ENCODE measurements around the gene DUSP18.
A peak's percentile ranks its signal among the peaks of the same experiment; 100 is the strongest.
"Not testable (repeated sequence)": the region's sequence is repeated elsewhere in the genome, so short reads cannot be mapped to it uniquely, and the experiment has no call there.

Gene DUSP18

DNA sequence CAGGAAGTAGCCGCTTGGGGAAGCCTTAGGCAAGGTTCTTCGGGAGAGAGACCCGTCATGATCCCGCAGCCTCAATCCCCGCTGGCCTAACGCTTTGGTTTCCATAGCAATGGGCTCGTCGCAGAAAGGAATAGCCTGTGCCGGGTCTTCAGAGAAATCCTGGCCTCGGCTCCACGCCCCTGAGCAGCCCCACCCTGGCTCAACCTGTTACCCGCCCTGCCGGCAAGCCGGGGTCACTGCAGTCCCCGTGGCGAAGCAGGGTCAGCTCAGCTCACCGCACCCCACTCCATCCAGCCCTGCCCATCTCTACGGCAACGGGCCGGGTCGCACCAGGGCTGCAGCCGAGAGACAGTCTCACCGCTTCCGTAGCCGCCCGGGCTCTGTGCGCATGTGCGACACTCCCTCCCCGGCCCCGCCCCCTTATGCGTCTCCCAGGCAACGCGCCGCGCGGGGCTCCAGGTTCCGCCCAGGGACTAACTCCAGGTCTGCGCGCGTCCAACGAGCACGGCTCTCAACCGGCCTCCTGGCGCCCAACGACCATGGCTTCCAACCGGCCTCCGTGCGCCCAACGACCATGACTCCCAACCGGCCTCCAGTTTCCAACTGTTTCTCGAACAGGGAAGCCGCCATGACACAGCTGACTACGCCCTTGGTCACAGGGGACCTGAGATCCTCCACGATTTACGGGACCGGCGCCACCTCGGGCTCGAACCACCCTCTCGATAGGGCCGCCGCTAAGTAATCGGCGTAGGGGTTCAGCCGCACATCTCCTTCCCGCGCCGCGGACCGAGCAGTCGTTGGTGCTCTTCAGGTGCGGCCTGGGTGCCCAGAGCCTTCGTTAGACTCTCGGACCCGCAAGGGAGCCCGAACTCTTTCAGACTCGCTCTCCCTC is at the start of gene DUSP18:
TSS of gene DUSP18 (minus strand) at position 382 of the 892 bp plus-strand sequence. CDS start 3,872 bp downstream, outside the sequence.
- DNase-seq, result peak; percentile 95

DNA sequence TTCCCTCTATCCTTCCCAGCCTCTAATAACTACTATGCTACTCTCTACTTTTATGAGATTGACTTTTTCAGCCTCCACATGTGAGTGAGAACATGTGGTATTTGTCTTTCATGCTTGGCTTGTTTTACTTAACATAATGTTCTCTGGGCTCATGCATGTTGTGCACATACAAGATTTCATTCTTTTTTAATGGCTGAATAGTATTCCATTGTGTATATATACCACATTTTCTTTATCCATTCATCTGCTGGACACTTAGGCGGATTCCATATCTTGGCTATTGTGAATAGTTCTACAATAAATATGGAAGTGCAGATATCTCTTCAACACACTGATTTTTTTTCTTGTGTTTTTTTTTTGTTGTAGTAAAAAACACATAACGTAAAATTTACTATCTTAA is 46.4 kb upstream of the DUSP18 start:
- DNase-seq, result no peak

DNA sequence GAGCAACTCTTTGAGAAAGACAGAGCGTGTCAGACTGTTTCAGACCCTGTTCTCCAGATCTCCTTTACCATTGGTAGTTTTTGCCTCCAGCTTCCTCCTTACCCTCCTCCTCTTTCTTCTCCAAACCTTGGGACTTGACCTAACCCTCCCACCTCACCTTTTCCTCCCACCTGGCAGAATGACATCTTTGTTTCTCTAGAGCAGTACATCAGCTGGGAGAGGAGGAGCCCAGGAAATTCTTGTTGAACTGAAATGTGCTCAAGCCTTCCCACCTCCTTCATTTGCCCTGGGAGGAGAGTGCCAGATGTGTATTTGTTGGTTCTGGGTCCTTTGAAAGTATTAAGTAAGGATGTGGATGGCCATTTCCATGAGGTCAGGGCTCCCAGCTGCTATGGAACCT is 44.4 kb upstream of the DUSP18 start:
- DNase-seq, result no peak

DNA sequence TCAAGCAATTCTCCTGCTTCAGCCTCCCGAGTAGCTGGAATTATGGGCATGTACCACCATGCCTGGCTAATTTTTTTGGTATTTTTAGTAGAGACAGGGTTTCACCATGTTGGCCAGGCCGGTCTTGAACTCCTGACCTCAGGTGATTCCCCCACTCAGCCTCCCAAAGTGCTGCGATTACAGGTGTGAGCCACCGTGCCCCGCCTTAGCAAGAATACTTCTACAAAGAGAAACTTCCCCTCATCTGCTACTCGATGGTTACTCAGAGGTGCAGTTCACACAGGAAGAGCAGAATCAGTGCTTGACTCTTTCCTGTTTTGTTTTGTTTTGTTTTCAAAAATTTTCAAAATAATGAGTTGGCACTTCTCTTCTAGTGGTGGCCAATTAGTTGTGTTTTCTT is 42.3 kb upstream of the DUSP18 start:
- peak; percentile 56 for DNase-seq

DNA sequence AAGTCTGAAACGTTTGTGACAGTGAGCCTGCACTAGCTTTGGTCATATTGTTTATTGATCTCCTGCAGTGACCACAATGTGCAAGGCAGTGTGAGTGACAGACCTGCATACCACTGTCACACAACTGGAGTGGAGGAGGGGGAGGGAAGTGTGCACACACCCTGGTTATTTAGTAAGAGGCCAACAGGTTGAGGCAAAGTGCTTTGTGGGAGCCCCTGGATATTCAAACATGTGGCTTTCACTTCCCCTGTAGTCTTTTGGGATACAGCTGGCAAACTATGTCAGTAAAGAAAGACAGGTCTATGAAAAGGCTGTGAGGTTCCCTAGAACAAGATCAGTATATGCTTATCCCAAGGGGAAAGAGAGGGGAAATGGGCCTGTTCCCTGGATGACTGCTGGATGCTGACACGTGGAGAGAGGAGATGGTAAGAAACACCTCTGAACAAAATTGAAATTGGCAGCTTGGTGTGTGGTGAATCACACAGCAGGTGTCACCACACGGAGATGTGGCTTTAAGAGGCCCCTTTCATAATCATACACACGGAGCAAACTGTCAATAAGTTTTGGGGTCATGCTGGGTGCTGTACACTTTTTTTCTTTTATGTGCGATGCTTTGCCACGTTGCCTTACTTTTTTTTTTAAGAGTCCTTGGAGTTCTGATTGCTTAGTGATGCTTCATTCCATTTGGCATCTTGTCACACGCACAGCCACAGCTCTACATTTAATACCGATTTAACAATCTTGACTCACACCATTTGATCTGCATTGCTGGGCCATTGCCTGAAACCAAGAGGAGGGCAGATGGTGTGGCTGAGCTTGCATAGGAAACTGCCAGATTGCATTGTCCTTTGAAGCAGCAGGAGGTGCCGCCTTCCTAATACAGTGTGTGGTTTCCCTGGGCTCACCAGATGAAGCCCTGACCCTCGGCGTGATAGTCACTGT is 38.3 kb upstream of the DUSP18 start:
- DNase-seq, result peak; percentile 9

DNA sequence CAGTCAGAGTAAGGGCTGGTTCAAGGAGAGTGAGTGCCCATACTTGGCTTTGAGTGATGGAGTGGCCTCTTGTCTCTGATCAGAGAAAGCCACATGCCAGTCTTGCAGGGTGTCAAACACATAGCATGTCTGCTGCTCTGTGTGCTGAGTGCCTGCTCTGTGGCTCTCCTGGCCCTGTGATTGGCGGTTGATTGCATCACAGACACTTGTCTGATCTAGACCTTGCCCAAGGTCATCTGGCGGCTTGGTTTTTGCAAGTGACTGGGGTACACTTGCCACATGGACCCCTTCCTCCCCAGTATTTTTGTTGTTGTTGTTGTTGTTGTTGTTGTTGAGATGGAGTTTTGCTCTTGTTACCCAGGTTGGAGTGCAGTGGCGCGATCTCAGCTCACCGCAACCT is 37.3 kb upstream of the DUSP18 start:
- no peak for DNase-seq

DNA sequence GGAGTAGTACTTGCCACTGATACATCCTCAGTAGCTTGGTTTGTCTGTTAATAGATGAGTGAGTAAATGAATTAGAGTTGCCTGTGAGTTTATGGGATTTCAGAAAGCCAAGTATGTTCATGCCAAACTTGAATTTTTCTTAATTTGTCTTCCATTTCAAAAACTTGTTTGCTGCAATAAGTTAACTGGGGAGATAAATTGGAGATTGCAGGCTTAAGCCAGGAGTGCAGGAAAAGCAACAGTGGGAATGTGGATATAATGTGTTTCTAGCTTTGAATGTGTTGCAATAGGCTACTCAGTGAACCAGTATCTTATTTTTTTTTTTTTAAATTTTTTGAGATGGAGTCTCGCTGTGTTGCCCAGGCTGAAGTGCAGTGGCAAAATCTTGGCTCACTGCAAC is 35.2 kb upstream of the DUSP18 start:
- DNase-seq, result no peak

DNA sequence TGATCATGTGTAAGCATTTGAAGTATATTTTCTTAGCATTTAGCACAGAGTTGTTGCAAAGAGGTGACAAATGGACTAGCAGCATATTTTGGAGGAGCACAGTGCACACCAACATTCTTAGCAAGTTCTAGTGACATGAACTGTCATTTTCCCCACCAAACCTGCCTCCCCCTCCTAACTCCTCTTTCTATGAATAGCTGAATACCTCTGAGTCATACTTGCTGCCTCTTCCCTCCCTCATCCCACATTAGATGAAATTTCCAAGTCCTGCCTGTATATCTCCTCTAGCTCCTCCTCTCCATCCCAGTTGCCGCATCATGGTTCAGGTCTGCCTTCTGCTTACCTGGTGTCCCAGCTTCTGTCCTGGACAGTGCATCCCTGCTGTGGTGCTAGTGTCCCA is 34.2 kb upstream of the DUSP18 start:
- DNase-seq, result no peak

DNA sequence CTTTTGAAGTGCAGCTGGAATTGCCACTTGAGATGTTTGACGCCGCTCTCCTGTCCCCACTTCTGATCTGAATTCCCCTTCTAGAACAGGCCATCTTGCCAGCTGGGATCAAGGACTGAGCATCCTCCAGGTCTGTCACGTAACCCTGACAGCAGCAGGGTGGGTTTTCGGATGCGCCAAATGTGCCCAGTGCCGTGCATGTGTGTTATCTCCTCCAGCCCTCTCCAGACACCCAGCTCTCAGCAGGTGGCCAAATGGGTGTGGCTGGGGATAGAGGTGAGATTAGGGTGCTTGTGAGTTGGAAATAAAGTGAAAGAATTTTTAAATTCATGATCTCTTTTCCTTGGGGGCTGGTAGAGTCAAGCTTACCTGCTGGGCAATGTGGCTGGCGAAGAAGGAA is 30.3 kb upstream of the DUSP18 start:
- no peak for DNase-seq

DNA sequence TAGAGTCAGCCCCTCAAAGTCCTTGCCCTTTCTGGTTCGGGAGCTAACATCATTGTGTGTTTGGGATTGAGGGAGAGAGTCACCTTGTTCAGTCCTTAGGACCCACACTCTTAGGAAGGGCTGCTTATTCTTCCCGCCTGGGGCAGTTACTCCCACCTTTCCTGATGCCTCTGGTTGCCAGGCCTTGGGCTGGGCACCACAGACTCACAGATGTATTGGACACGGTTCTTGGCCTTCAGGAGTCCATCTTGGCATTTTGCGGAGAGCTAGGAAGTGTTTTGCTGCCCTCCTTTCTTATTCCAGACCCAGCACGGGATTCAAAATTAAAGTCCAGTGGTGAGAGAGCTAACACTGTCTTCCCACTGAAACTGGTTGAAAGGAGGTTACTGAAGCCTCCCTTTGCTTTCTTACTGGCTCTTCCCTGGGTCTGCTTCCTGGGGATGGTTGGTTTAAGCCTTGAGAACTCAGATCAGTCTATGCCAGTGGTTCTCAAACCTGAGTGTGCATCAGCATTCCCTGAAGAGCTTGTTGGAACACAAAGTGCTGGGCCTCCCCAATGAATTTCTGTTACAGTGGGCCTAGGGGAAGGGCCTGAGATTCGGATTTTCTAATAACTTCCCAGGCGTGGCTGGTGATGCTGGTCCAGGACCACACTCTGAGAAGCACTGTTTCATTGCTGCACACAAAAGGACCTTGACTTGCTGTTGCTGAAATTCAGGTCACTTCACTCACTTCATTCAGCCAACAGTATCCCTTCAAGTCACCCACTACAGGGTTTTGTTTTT is 28.4 kb upstream of the DUSP18 start:
- no peak for DNase-seq

DNA sequence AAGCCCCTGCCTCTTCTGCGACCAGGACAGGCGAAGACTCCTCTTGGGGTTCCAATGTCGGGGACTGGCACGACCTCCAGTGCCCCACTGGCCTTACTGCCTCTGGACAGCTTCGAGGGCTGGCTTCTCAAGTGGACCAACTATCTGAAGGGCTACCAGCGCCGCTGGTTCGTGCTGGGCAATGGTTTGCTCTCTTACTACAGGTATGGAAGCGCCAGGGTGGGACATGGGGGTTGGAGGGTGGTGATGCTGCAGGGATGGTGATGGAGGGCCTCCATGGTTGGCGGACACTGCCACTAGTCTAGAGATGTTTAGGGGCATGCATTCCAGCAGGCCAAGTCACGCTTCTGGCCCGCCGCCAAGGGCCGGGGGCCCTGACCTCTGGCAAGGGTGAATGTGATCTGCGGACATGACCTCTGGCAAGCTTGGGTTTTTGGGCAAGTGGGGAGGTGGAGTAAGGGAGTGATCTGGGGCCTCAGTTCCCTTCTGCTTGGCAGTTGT is 27.7 kb upstream of the DUSP18 start:
- no peak for DNase-seq

DNA sequence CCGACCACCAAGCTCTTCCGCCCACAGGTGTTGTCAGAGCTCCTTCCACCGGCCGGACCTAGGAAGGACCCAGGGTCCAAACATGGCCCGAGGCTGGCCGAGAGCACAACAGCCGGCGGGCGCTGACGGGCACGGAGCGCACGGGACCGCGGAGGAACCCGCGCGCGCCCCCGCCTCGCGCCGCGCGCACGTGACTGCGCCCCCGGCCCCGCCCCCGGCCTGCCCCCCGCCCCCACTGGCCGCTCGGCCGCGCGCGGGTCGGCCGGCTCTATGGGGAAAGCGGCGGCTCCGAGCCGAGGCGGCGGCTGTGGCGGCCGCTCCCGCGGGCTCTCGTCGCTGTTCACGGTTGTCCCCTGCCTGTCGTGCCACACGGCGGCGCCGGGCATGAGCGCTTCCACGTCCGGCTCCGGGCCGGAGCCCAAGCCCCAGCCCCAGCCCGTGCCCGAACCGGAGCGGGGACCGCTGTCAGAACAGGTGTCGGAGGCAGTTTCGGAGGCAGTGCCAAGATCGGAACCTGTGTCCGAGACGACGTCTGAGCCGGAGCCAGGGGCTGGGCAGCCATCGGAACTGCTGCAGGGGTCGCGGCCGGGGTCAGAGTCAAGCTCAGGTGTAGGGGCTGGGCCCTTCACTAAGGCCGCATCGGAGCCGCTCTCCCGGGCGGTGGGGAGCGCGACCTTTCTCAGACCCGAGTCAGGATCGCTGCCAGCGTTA is 27.1 kb upstream of the DUSP18 start, which contains the start of gene OSBP2:
TSS of gene OSBP2 (plus strand) at position 235 of the 711 bp plus-strand sequence. CDS start at position 271, 36 bp downstream.
- DNase-seq, result peak; percentile 26

DNA sequence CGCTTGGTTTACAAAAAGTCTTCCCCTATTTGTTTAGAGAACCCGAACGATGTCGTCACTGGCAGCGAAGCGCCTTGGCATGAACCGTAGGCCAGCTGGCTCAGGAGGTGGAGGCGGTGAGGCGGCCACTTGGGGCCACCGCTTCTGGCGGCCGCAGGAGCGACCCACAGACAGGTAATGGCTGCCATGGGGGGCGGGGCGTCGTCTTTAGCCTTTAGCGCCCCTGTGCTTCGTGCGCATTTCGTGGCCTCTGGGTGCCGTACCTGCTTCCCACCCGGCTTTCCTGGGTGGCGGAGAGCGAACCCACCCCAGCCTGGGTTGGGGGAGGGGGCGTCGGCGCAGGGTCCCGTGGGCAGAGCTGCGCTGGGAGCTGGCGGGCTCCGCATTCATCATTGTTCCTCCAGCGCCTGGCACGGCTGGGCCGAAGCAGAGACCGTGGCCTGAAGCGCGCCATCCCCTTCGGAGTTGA is 26.5 kb upstream of the DUSP18 start:
- DNase-seq, result peak; percentile 59

DNA sequence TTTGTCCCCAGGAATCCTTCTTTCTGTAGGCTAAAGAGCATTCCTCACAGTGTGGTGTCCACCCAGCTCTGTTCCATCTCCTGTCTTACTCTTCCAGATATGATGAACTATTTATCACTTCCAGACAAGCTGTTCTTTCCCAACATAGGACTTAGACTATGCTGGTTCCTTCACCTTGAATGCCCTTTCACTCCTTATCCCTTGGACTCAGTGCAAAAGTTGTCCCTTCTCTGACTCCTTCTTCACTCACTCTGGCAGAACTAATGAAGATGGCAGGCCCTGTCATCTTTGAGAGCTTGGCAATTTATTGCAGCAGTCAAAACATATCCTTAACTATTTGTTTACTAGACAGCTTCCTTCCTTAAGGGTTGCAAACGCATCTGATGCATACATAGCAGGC is 23.5 kb upstream of the DUSP18 start:
- DNase-seq, result no peak

DNA sequence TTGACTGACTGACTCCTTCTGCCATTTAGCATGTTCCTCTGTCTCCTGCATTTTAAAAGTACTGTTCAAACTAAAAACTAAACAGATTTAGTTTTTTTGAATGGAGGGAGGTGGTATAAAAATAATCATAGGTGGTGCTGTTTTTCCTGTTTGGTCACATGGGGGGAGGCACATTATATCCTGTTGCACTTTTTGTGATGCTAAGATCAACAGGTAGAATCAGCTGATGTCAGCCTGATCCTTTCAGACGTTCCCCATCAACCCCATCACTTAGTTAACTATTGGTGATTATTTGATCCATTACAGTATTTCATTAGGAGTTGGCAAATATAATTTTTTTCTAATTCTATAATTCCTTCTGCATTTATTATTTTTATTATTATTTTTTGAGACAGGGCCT is 21.9 kb upstream of the DUSP18 start:
- no peak for DNase-seq

DNA sequence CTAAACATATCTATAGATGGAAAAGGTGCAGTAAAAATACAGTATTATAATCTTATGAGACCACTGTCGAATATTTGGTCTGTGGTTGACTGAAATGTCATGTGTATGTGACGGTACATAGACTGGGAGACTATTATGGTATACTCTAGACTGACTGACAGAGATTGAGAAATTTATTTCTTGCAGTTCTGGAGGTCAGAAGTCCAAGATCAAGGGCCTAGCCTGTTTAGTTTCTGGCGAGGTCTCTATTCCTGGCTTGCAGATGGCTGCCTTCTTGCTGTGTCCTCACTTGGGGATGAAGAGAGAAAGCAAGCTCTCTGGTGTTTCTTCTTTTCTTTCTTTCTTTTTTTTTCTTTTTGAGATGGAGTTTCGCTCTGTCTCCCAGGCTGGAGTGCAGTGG is 19.7 kb upstream of the DUSP18 start:
- no peak for DNase-seq

DNA sequence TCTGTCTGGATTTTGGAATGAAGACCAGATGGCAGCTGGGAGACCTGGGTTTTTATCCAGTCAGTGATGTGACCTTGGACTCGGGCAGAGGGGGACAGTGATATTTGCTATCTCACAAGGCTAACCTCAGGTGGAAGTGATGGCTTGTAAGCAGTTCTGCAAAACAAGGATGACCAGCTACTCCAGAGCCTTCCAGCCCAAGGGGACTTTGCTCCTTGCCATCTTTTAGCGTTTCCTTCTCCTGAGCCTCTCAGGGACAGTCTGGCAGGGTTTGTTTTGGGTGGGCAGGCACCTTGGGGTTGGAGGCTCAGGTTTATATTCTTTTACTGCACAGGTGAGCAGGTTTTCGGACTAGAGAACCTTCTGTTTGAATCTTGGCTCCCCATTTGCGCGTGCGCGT is 17.5 kb upstream of the DUSP18 start:
- DNase-seq, result no peak

DNA sequence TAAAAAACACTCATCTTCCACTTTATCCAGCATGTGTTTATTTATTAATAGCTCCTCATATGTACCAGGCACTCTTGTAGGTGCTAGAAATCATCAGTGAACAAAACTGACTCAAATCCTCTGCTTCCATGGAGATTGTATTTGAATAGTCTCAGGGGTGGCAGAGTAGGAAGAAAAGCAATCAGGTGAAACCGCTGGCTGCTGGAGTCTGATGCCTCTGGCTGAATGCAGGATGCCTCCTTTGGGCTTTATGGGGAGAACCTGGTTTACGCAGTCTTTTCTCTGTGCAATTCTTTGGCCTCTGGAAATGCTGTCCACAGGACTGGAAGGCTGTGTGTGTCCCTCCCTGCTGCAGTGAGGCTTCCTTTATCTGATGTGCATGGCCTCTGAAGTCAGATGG is 14.2 kb upstream of the DUSP18 start:
- DNase-seq, result no peak

DNA sequence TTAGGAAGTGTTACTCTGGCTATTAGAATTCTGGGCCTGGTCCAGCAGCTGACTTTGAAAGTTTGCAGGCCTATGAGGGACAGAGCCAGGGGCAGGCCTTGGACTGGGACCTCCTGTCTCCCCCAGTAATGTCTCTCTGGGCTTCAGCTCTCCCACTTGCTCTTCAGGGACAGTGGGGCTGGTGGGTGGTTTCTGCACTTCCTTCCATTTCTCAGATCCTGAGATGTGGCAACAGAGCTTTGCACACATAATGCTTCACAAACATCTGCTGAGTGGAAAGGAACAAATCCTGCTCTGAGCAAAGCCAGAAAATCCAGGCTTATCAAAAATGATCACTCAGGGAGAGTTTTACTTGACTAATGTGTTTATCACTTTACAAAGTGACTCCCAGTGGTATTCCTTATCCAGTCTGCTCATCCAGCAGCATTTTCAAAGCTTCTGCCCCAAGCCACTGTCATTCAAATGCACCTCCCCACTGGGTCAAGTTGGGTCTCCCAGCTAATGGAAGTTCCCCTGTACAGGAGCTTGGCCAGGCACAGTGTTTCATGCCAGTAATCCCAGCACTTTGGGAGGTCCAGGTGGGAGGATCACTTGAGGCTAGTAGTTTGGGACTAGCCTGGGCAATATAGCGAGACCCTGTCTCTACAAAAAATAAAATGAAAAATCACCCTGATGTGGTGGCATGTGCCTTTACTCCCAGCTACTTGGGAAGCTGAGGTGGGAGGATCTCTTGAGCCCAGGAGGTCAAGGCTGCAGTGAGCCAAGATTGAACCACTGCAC is 13.5 kb upstream of the DUSP18 start:
- DNase-seq, result no peak

DNA sequence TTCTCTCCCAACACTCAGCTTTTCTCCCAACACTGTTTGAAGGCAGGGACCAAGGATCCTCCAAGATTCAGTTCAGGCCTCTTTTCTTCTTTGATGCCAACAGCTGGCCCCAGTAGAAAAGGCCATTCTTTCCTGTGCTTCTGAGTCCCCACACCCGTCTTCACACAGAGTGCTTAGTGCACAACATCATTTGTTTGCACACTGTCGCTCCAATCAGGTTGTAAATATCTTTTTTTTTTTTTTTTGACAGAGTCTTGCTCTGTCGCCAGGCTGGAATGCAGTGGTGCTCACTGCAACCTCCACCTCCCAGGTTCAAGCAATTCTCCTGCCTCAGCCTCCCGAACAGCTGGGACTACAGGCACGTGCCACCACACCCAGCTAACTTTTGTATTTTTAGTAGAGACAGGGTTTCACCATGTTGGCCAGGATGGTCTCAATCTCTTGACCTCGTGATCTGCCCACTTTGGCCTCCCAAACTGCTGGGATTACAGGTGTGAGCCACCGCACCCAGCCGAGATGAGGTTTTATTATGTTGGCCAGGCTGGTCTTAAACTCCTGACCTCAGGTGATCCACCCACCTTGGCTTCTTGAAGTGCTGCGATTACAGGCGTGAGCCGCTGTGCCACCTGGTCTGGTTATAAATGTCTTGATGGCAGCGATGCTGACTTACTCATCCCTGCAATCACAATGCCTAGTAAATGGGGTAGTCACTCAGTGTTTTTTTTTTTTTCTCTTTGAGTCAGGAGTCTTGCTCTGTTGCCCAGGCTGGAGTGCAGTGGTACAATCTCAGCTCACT is 12.4 kb upstream of the DUSP18 start:
- not testable (repeated sequence) for DNase-seq
